Measurements from ENCODE around the gene CCND3.
"Not testable (repeated sequence)": the region's sequence is repeated elsewhere in the genome, so short reads cannot be mapped to it uniquely, and the experiment has no call there.

Gene CCND3

GRCh38 chr6:41947581-41948220 is 6.1 kb upstream of the CCND3 start:
- no peak for DNase-seq (ENCODE audit: low read depth)

GRCh38 chr6:41943456-41943855 is 1.8 kb upstream of the CCND3 start:
- no peak for DNase-seq (ENCODE audit: low read depth)

GRCh38 chr6:41942882-41943281 is 1.3 kb upstream of the CCND3 start:
- not testable (repeated sequence) for DNase-seq (ENCODE audit: low read depth)

DNA sequence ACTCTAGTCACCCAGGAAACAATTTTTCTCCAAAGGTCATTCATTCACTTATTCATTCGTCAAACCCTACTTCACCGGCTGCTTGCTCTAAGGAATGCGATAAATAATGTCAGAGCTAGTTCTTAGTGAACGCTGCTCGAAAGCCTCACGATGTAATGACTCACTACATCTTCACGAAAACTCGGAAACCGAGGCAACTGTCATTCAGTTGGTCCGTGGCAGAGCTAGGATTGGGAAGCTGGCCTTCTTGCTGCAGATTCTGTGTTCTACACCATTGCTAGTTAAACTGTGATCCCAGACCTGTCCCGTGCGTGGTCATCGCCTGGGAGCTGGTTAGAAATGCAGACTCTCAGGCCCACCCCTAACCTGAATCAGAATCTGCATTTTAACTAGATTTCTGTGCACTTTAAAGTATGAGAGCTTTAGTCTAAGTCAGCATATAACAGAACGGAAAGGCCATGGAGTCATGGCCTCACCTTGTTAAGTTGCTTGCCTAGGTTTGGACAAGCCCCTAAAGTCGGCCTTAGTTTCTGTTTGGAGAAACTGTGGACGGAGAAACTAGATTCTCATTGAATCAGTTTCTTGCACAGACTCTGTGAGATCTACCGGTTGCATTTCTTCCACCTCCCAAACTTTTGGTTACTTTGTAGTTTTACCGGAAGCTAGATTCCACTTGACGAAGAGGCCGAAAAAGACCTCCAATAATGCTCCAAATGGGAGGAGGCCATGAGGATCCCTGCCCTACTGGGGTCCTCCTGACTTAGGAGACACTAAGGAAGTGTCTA is 651 bp upstream of the CCND3 start:
- no peak for DNase-seq (ENCODE audit: low read depth)

- no peak for DNase-seq (ENCODE audit: low read depth)
Observed at GRCh38 chr6:41940759-41941279, 789 bp downstream of the CCND3 start.

- DNase-seq (ENCODE audit: low read depth): no peak
Observed at GRCh38 chr6:41939848-41940758, 1.5 kb downstream of the CCND3 start.

DNA sequence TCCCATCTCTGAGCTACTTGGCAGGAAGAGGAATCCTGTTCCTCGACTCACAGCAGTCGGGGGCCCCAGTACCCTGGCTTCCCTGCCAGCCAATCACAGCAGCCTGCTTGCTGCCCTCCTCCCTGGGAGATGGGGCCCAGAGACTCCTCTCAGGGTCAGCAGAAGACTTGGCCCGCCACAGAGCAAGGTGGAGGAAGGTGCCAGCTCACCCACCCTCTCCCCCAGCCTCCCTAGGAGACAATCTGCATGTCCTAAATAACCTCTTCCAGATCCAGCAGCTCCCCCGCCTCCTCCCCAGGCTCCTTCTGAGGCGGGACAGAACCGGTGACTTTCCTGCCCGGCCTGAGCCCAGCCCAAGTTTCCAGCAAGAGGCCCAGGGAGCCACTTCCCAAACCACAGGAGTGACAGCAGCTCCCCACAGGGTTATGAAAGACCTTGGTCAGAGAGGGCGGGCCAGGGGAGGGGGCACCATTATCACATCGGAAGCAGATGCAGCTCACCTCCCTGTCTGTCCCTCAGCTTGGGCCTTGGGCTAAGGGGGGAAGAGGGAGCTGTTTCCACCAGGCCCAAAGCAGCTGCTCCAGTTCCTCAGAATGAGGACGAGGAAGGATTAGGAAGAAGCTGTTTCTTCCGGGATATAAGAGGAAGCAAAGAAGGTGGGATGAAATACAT is 2.3 kb downstream of the CCND3 start:
- no peak for DNase-seq (ENCODE audit: low read depth)

DNA sequence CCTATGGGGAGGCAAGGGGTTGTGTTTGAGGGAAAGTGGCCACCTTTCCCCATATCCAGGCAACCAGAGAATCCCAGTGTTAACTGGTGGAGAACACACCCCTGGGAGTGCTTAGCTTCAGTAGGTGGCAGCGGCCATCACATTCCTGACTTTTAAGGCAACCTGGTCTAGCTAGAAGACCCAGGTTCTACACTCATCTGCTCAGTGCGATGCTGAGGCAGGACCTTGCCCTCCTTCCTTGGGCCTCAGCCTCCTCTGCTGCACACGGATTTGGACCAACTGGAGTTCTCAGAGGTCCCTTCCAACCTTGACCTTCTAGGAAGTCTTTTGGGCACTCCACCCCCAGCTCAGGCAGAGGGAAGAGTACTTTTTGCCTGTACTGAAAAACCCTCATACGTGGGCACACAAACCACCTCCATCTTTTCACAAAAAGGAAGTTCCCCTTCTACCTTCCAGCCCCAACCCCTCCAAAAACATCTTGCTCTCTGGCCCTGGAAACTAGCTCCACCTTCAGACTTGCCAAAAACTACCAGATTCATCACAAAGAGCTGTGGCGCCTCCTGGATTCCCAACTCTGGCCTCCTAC is 2.9 kb downstream of the CCND3 start:
- DNase-seq (ENCODE audit: low read depth): no peak

- DNase-seq (ENCODE audit: low read depth): no peak
Observed at GRCh38 chr6:41937861-41938574, 3.6 kb downstream of the CCND3 start.

DNA sequence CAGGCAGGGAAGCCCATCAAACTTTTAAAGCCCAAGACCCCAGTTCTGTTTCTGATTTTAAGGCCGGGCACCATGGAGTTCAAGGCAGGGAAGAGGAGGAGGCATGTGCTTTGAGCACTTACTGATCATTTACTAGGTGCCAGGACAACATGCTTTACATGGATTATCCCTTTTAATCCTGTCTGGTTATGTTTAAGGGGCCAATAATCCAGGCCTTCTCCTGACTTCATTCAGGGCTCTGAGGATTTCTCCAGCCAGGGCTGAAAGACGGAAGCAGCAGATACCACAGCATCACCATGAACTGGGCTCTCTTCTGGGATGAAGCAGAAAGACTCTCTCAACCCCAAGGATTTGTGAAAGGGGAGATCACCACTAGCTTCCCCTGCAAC is 4.1 kb downstream of the CCND3 start:
- no peak for DNase-seq (ENCODE audit: low read depth)

DNA sequence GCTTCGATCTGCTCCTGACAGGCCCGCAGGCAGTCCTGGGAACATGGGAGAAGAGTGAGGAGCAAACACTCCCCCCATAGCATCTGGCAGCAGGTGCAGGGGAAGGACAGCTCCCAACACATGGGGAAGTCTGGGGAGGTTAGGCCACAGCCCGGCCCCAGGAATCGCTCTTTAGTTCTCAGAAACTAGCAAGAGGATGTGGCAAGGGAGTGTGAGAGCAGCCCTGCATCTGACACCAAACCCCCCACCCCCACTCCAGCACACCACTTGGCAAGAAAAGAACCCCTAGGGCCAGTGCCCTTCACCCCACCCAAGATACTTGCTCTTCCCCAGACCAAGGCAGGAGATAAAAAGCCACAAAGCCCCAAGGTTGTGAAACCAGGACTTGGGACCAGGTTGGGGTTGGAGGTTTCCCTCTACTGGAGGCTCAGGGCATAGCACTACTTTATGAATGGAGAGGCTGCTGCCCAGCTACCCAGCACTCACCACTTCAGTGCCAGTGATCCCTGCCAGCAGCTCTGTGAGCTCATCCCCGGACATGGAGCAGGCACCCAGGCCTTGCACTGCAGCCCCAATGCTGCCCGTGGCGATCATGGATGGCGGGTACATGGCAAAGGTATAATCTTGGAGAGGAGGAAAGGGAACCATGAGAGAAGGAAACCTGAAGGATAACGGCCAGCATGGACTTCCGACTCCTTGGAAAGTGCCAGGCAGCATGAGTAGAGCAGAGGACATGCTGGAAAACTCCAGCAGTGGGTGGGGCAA is 5.4 kb downstream of the CCND3 start:
- DNase-seq (ENCODE audit: low read depth): peak; percentile 84

GRCh38 chr6:41935685-41936072 is 5.9 kb downstream of the CCND3 start:
- DNase-seq (ENCODE audit: low read depth): no peak

DNA sequence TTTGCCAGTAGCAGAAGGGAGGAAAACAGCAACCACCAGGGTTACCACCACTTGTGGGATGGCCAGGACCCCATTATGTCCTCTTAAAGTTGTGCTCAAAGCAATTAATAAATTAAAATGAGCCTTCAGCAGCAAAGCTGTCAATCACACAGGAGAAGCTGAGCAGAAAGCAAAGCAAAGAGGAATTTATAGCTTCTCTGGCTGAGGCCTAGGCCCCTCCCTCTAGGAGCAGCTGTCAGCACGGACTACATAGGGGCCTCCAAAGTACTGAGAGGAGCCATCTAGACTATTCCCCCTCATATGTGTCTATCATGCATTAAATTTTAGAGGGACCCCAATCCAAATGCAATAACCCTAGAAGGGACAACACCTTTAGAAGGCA is 6.4 kb downstream of the CCND3 start:
- no peak for DNase-seq (ENCODE audit: low read depth)

GRCh38 chr6:41934278-41935192 is 7.1 kb downstream of the CCND3 start:
- no peak for DNase-seq (ENCODE audit: low read depth)

DNA sequence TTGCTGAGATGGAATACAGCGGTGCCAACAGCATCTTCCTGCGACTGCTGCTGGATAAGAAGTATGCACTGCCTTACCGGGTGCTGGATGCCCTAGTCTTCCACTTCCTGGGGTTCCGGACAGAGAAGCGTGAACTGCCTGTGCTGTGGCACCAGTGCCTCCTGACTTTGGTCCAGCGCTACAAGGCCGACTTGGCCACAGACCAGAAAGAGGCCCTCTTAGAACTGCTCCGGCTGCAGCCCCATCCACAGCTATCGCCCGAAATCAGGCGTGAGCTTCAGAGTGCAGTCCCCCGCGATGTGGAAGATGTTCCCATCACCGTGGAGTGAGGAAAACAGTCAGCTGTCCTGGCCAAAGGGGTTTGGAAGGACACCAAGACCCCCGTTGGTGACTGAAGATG is 9.2 kb downstream of the CCND3 start:
- DNase-seq (ENCODE audit: low read depth): no peak

GRCh38 chr6:41931792-41932191 is 9.8 kb downstream of the CCND3 start:
- no peak for DNase-seq (ENCODE audit: low read depth)

DNA sequence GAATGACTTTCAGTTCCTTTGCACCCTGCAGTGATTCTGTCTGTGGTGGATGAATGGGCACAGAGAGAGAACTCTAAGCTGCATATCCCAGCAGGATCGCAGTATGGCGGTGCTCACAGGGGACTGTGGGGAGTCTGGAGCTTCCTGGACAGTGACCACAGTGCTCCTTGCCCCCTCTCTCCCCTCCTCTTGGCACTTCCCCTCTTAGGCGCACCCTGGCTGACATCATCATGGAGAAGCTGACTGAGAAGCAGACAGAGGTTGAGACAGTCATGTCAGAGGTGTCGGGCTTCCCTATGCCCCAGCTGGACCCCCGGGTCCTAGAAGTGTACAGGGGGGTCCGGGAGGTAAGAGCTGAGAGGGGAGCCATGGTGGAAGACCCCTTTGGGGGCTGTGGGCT is 11.7 kb downstream of the CCND3 start:
- DNase-seq (ENCODE audit: low read depth): no peak

GRCh38 chr6:41927253-41927652 is 14.4 kb downstream of the CCND3 start:
- DNase-seq (ENCODE audit: low read depth): no peak

DNA sequence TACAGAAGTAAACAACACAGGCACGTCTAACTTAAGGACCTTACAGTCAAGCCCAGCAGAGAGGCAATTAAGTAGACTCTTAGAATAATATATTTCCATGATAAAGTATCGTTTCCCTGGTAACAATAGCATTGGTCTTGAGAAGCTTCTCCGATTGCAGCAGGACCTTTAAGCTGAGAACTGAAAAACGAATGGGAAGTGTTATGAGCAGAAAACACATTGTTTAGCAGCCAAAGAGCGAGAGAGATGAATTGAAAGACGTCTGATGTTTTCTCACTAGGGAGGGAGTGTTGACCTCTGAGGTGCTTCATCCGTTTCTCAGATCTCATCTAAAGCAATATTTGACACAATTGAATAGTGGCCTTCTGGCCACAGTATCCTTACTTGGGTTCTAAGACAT is 19.5 kb downstream of the CCND3 start:
- DNase-seq (ENCODE audit: low read depth): no peak
